Measurements from ENCODE around the gene DPEP1. TPM values are rescaled to one million over a fixed set of nuclear protein-coding genes. Genes with fewer than 3 reads are reported as not detected.
"Not testable (repeated sequence)": the region's sequence is repeated elsewhere in the genome, so short reads cannot be mapped to it uniquely, and the experiment has no call there.

DPEP1 gene
- total RNA-seq, 1 experiment from 2014 or later: 0.17 TPM

DNA sequence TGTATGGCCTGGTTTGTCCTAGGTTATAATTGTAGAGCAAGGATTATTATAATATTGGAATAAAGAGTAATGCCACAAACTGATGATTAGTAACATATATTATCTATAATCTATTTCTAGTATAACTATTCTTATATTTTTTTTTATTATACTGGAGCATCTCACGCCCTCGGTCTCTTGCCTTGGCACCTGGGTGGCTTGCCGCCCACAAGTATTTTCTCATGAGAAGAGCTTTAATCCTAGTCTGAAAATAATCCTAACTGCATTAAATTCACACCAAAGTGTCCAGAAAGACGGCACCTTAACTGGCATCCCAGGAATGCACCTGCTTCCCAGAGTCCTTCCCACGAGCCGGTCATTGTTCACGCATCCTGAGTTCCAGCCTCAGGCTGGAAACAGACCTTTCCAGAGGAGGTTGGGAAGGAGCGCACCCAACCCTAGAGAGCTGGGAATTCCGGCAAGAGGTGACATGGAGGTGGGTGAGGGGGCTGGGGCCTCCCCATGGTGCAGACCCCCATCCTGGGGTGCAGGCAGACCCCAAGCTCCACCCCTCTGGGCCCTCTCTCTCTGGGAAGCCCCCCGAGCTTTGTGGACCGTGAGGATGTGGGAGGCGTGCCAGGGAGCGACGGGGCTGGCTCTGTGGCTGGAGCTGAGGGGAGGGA, 28.1 kb downstream of the DPEP1 start:
- no peak for DNase-seq (ENCODE audit: extremely low read depth, low read depth)

DNA sequence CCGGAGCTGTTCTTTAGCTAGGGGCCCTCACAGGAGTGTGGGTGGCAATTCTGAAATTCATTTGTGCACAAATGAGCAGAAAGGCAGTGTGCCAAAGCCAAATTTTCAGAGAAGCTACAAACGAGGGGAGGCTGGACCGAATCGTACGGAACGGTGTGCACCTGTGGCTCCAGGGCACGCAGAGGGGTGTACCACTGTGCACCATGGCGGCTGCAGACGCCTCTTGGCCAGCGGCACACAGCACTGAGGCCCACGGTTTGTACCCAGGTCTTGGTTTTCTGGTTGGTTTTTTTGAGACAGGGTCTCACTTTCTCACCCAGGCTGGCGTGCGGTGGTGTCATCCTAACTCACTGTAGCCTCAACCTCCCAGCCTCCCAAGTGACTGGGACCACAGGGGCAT, 29.1 kb downstream of the DPEP1 start:
- DNase-seq (ENCODE audit: extremely low read depth, low read depth): no peak

DNA sequence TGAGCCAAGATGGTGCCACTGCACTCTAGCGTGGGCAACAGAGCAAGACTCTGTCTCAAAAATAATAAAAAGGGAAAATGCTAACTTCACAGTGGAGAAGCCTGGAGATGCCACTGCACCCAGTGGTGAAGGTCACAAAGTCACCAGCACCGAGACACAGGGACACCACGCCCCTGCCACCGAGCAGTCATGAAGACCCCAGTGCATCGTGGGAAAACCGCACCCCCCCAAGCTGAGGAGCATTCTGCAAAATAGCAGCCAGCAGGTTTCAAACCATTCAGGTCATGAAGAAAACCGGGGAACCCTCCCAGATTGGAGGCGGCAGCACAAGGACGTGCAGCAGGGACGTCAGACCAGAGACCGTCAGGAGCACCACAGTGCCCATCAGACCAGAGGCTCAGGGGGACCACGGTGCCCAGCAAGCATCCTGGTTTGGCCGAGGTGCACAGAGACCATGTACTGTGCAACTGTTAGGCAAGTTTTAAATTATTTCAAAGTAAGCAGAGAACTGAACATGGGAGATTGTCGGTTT, 30.4 kb downstream of the DPEP1 start:
- DNase-seq (ENCODE audit: extremely low read depth, low read depth): no peak

DNA sequence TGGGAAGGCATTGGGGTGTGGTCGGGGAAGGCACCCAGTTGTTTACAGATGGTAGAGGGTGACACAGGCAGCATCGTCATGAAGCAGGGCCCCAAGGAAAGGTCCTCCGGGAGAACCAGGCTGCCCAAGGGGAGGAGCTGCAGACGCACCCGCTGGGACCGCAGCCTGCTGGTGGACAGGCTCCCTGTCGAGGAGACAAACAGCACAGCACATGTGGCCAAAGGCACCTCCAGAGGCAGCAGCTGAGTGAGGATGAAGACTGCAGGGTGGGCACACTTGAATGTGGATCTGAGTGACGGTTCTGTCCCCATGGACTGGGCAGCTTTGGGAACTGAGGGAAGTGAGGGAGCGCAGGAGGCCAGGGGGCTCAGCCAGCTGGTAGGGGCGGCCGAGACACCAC, 31.7 kb downstream of the DPEP1 start:
- DNase-seq (ENCODE audit: extremely low read depth, low read depth): no peak

DNA sequence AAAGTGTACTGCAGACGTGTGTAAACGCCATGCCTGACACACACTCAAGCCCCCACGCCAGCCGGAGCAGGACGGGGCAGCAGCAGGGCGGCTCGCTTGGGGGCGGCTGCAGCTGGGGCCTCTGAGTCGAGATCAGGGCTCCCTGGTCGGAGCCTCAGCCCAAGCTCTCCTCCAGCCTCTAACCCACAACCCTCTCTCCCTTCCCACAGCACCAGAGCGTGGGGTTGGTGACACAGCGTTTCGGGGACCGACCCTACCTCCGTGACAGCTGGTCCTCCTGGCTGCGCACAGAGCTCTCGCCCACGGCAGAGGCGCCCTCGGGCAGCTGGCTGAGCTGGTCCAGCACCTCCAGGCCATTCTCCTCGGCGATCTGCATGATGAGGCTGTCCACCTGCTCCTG, 32.8 kb downstream of the DPEP1 start:
- DNase-seq (ENCODE audit: extremely low read depth, low read depth): no peak

DNA sequence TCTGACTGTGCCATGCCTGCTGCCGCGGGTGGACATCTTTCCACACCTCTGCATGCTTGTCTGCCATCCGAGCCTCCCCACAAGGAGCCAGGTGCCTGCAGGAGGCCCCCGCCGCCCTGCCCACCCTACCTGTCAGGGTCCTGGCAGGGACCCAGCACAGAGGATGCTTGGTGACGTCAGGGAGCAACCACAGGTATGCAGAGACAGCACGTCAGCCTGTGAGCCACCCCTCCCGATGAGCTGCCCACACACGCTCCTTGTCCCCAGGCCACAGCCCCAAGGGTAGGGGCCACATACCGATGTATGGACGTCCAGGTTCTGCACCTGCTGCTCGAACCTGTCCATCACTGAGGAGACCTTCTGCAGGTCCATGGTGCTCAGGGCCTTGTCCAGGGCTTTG, 33.5 kb downstream of the DPEP1 start:
- no peak for DNase-seq (ENCODE audit: extremely low read depth, low read depth)

DNA sequence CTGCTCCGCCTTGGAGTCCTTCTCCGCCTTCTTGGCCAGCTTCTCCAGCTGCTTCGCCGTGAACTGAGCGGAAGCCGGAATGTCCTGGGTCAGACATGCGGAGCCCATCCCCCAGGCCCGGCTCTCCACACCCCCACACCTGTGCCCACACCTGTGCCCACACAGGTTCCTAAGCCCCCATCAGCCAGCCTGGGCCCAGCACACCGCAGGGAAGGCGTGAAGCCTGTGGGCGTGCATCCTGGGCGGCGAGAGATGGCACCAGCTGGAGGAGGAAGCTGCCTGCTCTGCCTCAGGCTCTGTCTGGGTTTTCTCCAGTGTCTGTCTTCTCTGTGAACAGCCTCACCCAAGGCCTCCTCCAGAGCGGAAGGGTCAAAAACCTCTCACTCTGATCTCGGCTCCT, 38.1 kb downstream of the DPEP1 start:
- DNase-seq (ENCODE audit: extremely low read depth, low read depth): no peak

DNA sequence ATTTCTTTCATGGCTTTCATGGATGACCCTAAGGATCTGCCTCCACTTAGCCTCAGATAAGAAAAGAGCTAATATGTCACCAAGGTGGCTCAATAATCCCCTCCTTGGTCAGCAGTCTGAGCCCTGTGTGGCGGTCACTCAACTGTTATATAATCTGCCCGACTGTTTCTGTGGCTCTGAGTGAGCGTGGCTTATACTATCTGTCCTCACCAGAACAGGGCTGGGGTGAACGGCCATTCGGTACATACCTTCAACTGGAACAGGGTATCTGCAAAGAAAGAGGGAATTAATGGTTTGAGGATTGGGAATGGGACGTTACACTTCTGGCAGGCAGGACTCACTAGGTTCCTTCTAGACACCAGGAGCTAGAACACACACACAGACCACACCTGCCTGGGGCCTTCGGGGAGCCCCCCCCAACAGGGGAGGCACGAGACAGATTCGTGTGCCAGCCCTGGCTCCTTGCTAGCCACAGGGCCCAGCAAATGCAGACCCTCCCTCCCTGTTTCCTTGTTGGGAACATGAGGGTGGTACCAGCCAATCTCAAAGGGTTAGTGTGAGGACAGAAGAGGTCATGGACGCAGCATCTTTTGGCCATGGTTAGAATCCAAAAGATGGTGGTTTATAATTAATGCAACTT, 40.3 kb downstream of the DPEP1 start:
- no peak for DNase-seq (ENCODE audit: extremely low read depth, low read depth)

DNA sequence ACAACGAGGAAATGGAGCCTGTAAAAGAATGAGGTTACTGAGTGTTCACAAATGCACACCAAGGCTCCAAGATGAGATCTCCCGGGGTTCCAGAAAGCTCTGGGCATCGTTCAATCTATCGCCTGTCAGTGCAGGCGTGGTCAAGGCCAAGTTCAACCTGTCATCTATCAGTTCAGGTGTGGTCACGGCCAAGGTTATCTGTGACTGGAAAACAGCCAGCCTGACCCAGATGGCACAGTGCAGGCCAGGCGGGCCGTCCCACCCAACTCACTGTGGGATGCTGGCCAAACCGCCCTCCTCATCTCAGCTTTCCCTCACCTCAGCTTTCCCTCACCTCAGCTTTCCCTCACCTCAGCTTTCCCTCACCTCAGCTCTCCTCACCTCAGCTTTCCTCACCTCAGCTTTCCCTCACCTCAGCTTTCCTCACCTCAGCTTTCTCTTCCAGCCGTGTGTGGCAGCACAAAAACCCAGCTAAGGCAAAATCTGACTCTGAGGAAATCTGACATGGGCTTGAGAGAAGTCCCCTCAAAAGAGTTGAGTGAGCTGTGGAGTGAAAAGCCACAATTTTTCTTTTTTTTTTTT, 41.7 kb downstream of the DPEP1 start:
- DNase-seq (ENCODE audit: extremely low read depth, low read depth): no peak

DNA sequence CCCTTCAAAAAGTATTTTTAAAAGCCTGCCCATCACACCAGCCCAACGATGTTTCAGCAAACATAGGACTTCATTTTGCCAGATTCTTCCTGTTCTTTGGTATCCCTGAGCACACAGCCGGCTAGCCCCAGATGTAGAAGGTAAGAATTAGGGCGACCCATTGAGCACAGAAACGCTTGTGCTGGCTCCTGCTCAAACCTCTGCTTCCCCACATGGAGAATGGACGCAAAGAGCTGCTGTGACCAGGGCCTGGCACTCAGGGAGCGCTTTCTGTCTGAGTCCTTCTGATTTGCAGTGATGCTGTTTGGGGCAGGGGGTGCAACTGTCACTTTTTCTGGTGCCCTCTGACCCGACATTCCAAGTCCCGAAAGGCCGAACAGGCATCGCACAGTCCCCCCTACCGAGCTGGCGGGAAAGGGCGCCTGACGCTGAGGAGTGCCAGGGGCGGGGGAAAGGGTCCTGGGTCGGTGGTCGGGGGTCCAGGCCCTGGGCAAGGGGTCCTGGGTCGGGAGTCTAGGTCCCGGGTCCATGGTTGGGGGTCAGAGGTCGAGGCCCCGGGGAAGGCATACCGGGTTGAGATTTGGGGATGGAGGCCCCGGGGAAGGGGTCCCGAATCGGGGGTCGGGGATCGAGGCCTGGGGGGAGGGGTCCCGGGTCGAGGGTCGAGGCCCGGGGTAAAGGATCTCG, 43.1 kb downstream of the DPEP1 start:
- DNase-seq (ENCODE audit: extremely low read depth, low read depth): no peak

DNA sequence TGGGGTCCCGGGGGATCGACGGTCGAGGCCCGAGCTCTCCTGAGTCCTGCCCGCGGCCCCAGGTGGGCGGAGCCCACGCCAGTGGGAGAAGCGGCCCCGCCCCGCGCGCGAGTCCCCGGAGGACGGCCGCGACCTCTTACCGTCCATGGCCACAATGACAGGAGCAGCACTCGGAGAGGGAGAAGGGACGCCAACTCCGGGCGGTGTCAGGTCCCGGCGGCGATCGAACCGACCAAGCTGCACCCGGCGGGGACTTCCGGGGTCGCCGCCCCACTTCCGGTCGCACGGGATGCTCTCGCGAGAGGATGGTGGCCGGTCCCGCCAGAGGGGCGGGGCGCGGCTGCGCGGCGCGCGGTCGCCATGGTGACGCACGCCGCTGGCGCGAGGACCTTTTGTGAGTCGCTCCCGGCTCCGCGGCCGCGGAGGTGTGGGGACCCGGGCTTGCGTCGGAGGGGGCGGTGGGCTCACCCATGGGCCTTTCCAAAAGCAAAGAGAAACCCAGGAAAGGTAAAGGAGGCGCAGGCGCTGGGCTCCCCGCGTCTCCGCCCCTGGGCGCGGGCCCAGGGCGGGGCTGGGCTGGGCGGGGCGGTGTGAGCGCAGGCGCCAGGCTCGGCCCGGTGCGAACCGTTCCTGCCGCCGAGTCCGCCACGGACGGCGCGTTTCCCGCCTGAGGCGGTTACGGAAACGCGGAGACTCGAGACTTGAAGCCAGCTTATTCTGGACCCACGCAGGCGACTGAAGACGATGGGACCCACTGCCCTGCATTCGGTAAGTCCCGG, 44.2 kb downstream of the DPEP1 start, which contains the start of the genes CHMP1A and SPATA33:
Gene CHMP1A, minus strand, starts transcription at position 267 of the 779 bp plus-strand sequence. Its CDS starts 120 bp downstream, at position 147.
Gene SPATA33, plus strand, starts transcription at position 395 of the 779 bp plus-strand sequence. Its CDS starts 76 bp downstream, at position 471.
- DNase-seq (ENCODE audit: extremely low read depth, low read depth): peak; percentile 83

DNA sequence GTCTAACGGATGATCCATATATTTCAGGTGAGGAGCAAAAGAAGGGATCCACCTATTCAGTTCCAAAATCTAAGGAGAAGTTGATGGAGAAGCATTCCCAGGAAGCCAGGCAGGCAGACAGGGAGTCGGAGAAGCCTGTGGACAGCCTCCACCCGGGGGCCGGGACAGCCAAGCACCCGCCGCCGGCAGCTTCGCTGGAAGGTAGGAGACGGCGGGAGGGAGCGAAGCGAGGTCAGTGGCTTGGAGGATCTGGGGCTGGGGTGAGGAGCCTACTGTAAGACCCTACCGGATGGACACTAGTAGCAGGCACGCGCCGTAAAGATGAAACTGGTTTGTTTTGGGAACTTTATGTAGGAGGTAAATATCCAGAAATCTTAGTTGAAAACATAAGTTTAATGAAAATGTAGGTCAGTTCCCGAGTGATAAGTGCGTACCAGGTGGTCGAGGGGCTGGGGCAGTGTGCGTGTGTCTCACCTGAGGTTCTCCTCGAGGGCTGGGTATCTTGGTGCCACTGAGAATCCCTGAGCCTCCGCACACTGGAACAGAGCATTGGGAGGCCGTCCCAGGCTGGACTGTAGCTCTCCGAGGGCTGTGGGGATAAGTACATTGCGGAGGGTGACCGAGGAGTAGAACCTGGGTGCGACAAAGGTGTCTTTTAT, 44.9 kb downstream of the DPEP1 start:
- no peak for DNase-seq (ENCODE audit: extremely low read depth, low read depth)

DNA sequence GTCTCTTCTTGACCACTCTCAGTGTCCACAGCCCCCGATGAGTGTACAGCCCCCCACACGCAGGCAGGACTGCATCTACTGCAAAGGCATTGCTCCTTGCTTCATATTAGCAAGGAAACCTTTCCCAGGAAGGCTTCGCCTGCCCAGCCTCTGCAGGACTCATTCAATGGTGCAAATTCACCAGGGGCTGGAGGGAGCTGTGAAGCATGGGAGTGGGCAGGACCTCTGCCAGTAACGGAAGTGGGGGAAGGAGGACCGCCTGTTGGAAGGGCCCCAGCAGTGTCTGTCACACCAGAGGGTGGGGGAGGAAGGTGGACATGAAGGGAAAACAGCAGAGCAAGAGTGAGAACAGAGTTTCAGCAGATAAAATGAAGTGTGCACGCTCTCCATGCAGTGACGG, 46.7 kb downstream of the DPEP1 start:
- DNase-seq (ENCODE audit: extremely low read depth, low read depth): no peak

DNA sequence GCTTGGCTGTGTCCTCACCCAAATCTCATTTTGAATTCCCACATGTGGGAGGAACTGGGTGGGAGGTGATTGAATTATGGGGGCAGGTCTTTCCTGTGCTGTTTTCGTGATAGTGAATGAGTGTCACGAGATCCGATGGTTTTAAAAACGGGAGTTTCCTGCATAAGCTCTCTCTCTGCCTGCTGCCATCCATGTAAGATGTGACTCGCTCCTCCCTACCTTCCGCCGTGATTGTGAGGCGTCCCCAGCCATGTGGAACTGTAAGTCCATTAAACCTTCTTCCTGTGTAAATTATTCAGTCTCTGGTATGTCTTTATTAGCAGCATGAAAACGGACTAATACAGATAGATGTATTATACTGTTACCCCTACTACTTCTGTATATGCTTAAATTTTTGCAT, 47.8 kb downstream of the DPEP1 start:
- DNase-seq (ENCODE audit: extremely low read depth, low read depth): no peak

DNA sequence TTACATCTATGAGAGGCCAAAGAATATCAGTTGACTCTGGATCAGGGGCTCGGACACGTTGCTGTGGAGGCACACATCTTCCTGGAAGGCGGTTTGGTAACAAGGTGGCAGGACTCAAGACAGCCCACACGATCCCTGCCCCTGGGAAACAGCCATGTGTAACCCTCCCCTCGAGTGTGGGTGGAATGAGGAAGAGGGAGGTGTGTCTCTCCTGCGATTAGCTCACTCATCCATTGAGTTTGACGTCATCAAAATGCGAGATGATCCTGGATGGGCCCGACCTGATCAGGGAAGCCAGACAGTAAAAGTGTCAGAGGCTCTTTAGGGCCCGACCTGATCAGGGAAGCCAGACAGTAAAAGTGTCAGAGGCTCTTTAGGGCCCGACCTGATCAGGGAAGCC, 50.8 kb downstream of the DPEP1 start:
- not testable (repeated sequence) for DNase-seq (ENCODE audit: extremely low read depth, low read depth)

DNA sequence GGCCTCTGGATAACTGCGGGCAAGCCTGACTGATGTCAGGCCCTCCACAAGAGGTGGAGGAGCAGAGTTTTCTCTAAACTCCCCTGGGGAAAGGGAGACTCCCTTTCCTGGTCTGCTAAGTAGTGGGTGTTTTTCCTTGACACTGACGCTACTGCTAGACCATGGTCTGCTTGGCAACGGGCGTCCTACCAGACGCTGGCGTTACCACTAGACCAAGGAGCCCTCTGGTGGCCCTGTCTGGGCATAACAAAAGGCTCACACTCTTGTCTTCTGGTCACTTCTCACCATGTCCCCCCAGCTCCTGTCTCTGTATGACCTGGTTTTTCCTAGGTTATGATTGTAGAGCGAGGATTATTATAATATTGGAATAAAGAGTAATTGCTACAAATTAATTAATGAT, 53.6 kb downstream of the DPEP1 start:
- DNase-seq (ENCODE audit: extremely low read depth, low read depth): peak; percentile 44

DNA sequence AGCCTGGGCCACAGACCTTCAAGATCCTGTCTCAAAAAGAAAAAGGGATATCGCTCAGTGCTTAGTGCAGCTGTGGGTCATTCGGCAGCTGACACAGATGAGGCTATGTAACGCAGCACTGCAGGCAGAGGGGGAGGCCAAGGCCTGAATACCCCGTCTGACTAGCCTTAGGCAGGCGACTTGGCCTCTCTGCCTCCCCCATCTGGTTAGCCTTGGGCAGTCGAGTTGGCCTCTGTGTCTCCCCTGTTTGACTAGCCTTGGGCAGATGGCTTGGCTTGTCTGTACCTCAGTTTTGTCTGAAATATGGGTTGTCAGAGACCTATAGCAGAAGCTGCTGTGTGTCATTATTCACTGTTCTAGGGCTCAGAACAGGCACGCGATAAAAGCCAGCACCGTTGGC, 54.2 kb downstream of the DPEP1 start:
- no peak for DNase-seq (ENCODE audit: extremely low read depth, low read depth)

DNA sequence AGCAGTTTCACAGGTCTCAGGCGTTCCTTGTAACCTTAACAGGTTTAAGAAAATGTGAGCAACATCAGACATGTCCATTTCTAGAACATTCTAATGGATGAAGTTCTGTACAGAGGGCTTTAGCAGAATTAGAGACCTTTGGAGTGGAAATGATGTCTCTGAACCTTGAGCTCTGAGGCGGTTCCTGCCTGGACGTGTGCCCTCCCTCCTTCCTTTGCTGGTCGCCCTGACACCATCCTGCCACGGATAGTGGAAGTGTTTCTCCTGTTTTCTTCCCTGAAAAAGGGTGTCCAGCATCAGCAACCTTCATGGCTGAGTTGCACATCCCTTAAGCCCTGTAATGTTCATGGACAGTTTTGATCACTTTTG, 55.3 kb downstream of the DPEP1 start:
- no peak for DNase-seq (ENCODE audit: extremely low read depth, low read depth)

DNA sequence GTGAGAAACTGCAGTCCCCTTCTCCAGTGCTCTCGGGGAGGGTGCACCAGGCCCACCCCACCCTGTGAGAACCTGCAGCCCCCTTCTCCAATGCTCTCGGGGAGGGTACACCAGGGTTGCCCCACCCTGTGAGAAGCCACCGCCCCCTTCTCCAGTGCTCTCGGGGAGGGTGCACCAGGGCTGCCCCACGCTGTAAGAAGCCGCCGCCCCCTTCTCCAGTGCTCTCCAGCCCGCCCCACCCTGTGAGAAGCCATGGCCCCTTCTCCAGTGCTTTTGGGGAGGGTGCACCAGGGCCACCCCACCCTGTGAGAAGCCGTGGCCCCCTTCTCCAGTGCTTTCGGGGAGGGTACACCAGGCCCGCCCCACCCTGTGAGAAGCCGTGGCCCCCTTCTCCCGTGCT, 56.3 kb downstream of the DPEP1 start:
- DNase-seq (ENCODE audit: extremely low read depth, low read depth): no peak

Data from NCI-H460 (cell line).